Lower leg skin (tissue), 3 donors: ENCODE measurements around the gene SOX5.

ENCODE experiments used
- CTCF ChIP-seq, 3 donors: fragments of 450-650 bp; IDR thresholded peaks; one replicate each; pipeline ENCODE4 v1.5.1; 2016; ENCODE audit warnings: antibody characterized with exemption in 3 of 3, mild to moderate bottlenecking in 3 of 3, moderate library complexity in 2 of 3
- POLR2A ChIP-seq, 2 donors: fragments of 450-650 bp; IDR thresholded peaks; one replicate each; pipeline ENCODE4 v1.6.1; 2016 to 2017; ENCODE audit warnings: antibody characterized with exemption in 2 of 2, mild to moderate bottlenecking in 1 of 2, moderate library complexity in 1 of 2

GRCh38 chr12:23750923-23751322 is 198.5 kb downstream of the SOX5 start:
- TF ChIP-seq CTCF (IDR thresholded peaks at IDR 0.05) (no peak), POLR2A (IDR thresholded peaks at IDR 0.05) (no peak)
